Fibroblast of villous mesenchyme (primary cell): Measurements from ENCODE around the gene TCERG1L. TPM values are rescaled to one million over a fixed set of nuclear protein-coding genes. Genes with fewer than 3 reads are reported as not detected.

Source experiments
- DNase-seq: peaks from one replicate; pipeline ENCODE4 v3.0.0-alpha.2; 2010; ENCODE audit warnings: low read depth
- H3K4me3 ChIP-seq: 2 replicates; pipeline ENCODE4 v1.5.1; 2011; ENCODE audit warnings: low read depth, mild to moderate bottlenecking, low read length
- total RNA-seq: library from RNA; depleted of rRNA; stranded (reverse); fragments of >200 nt; gene quantifications from 2 replicates; pipeline ENCODE4 v1.2.3, GENCODE V29; 2012
- TF ChIP-seq, protein P1 (sequence below): IDR thresholded peaks from 2 replicates; pipeline ENCODE4 v1.5.1; 2012; ENCODE audit warnings: low read depth, mild to moderate bottlenecking, low read length; ENCODE audit not compliant: insufficient read depth

TCERG1L gene
- total RNA-seq, 1 donor: not detected

GRCh38 chr10:131199646-131200045, 111.9 kb downstream of the TCERG1L start:
- no peak overlapping the region for H3K4me3 ChIP-seq
- no peak for DNase-seq
- TF ChIP-seq, protein P1, sequence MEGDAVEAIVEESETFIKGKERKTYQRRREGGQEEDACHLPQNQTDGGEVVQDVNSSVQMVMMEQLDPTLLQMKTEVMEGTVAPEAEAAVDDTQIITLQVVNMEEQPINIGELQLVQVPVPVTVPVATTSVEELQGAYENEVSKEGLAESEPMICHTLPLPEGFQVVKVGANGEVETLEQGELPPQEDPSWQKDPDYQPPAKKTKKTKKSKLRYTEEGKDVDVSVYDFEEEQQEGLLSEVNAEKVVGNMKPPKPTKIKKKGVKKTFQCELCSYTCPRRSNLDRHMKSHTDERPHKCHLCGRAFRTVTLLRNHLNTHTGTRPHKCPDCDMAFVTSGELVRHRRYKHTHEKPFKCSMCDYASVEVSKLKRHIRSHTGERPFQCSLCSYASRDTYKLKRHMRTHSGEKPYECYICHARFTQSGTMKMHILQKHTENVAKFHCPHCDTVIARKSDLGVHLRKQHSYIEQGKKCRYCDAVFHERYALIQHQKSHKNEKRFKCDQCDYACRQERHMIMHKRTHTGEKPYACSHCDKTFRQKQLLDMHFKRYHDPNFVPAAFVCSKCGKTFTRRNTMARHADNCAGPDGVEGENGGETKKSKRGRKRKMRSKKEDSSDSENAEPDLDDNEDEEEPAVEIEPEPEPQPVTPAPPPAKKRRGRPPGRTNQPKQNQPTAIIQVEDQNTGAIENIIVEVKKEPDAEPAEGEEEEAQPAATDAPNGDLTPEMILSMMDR: no peak

DNA sequence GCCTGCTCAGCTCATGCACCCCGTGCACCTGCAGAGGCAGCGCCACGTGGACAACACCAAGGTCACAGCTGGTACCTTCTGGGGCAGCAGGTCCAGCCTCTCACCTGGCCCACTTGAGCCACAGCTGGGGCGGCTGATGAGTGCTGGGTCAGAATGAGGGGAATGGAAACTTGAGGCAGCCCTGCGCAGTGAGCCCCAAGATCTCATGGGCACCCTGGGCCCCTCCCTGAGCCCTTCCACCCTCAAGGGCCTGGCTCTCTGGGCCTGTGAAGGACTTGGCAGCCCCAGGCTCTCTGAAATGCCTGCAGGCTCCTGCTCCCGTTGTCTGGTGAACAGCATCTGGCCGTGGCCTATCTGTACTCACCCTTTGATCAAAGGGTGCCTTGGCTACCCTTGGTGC, 112.7 kb downstream of the TCERG1L start:
- TF ChIP-seq, protein P1: no peak
- H3K4me3 ChIP-seq: no peak overlapping the region
- no peak for DNase-seq

GRCh38 chr10:131198401-131198800, 113.1 kb downstream of the TCERG1L start:
- TF ChIP-seq, protein P1: no peak
- no peak overlapping the region for H3K4me3 ChIP-seq

GRCh38 chr10:131196176-131196885, 115.2 kb downstream of the TCERG1L start:
- H3K4me3 ChIP-seq: no peak overlapping the region
- TF ChIP-seq, protein P1: no peak
- no peak for DNase-seq

More at GRCh38 chr10:131198401-131198800, 113.1 kb downstream of the TCERG1L start:
- DNase-seq: no peak

DNA sequence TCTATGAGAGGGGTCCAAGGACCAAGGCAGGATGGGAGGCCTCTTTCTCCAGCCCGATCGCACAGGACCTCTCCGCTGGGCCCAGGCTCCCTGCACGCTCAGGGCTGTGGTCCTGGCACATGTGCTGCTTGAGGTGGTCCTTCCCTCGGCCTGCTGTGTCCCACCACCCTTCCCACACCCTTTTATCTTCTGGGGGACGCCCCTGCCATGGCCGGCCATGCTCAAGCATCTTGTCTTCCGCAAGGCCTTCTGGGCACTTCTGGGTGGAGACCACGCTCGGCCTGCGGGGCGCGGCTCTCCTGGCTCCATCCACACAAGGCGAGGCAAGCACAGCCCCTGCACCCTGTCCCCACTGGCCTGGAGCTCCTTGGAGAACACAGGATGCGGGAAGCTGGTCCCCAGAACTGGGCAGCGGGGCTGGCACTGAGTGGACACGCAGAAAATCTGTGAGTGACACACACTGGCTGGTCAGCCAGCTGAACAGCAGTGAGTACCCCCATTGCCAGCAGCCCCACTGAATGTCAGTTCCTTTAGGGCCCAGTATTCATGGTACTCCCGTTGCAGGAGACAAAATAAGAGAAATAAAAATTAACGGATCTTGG, 115.9 kb downstream of the TCERG1L start:
- TF ChIP-seq, protein P1: no peak
- DNase-seq: no peak
- H3K4me3 ChIP-seq: no peak overlapping the region

DNA sequence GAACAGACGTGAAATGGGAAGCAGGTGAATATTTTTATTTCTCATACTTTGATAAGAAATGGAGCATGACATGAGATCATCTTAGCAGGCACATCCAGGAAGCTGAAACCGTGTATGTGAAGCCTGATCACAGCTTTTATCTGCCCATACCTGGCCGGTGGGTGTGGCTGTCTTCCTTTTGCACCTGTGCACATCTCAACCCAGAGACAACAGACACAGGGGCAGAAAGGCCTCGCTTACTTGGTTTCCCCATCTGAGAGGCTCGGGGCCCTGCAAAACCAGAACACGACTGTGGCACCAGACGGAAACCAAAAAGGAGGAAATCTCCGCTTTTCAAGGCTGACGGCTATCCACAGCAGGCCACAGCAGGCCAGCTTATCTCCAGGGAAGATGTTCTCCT, 116.4 kb downstream of the TCERG1L start:
- H3K4me3 ChIP-seq: no peak overlapping the region
- DNase-seq: no peak
- TF ChIP-seq, protein P1: no peak
